SK-N-SH (cell line): ENCODE data around the gene CSPG5.

Source experiments
- CHD2 ChIP-seq: fragments of 150-350 bp; IDR thresholded peaks from 2 replicates; pipeline ENCODE4 v1.6.1; 2018; ENCODE audit warnings: low read length; ENCODE audit not compliant: partially characterized antibody
- EP300 ChIP-seq, 2 experiments: IDR thresholded peaks; 2 replicates each; pipeline versions ENCODE4 v1.4.0 to v1.6.1; 2012; ENCODE audit warnings: borderline replicate concordance in 1 of 2, low read depth in 1 of 2, low read length in 1 of 2
- RXRA ChIP-seq: IDR thresholded peaks from 2 replicates; pipeline ENCODE4 v1.4.0; 2012; ENCODE audit warnings: low read depth, mild to moderate bottlenecking, borderline replicate concordance
- TF ChIP-seq, protein P1 (sequence below): fragments of 200-600 bp; sonication (generic); IDR thresholded peaks from 2 replicates; pipeline ENCODE4 v1.6.1; 2017; ENCODE audit warnings: antibody characterized with exemption, mild to moderate bottlenecking, moderate library complexity
- TF ChIP-seq, protein P2 (sequence below): IDR thresholded peaks from 2 replicates; pipeline ENCODE4 v1.4.0; 2012; ENCODE audit warnings: low read depth

DNA sequence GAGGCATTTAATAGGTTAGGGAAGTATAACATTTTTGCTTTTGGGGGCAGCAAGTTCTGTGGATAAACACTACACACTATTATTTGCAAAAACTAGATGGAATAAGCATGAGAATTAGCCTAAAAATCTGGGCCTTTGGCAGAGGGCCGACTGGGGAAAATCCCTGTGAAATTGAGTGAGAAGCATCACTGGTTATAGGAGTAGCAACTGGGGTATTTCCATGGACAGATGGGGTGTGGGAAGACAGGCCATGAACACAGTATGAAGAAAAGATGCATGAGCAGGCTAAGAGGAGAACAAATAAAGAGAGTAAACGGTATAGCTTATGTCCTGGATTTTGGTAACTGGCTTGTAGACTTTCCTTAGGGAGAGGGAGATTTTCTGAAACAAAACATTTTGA, 32.9 kb upstream of the CSPG5 start:
- TF ChIP-seq, protein P1, sequence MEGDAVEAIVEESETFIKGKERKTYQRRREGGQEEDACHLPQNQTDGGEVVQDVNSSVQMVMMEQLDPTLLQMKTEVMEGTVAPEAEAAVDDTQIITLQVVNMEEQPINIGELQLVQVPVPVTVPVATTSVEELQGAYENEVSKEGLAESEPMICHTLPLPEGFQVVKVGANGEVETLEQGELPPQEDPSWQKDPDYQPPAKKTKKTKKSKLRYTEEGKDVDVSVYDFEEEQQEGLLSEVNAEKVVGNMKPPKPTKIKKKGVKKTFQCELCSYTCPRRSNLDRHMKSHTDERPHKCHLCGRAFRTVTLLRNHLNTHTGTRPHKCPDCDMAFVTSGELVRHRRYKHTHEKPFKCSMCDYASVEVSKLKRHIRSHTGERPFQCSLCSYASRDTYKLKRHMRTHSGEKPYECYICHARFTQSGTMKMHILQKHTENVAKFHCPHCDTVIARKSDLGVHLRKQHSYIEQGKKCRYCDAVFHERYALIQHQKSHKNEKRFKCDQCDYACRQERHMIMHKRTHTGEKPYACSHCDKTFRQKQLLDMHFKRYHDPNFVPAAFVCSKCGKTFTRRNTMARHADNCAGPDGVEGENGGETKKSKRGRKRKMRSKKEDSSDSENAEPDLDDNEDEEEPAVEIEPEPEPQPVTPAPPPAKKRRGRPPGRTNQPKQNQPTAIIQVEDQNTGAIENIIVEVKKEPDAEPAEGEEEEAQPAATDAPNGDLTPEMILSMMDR = no peak
- TF ChIP-seq, protein P2, sequence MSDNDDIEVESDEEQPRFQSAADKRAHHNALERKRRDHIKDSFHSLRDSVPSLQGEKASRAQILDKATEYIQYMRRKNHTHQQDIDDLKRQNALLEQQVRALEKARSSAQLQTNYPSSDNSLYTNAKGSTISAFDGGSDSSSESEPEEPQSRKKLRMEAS = no peak
- no peak for TF ChIP-seq EP300 (IDR thresholded peaks at IDR 0.05; ENCODE audit: borderline replicate concordance in 1 of 2, low read depth in 1 of 2, low read length in 1 of 2)
- no peak for TF ChIP-seq CHD2
- TF ChIP-seq RXRA = no peak
